ENCODE results near the gene KIF3C.

Gene KIF3C

GRCh38 chr2:26008095-26008494 lies 25.8 kb upstream of the KIF3C start:
- no peak for TF ChIP-seq ZNF530 (tag by site-specific recombination; IDR thresholded peaks at IDR 0.05; ENCODE audit: low read depth)
- no peak for TF ChIP-seq ZNF140 (tag by site-specific recombination; IDR thresholded peaks at IDR 0.05)
- no peak for TF ChIP-seq ZNF768 (tag by site-specific recombination; IDR thresholded peaks at IDR 0.05)
- 0 out of 2 replicates have a peak, but pooled peaks have one; percentile 17 for TF ChIP-seq ZNF121 (tag by site-specific recombination; IDR thresholded peaks at IDR 0.05)
- no peak for TF ChIP-seq SCRT1 (tag by site-specific recombination; IDR thresholded peaks at IDR 0.05; ENCODE audit: borderline replicate concordance)
- no peak for TF ChIP-seq ZNF398 (tag by site-specific recombination; IDR thresholded peaks at IDR 0.05)
- Histone ChIP-seq H3K9me3 (ENCODE audit: control insufficient read depth, insufficient read depth, low read depth, low read length) (no peaks in the 10 kb centered on the region), H3K4me3 (ENCODE audit: low read depth, low read length) (no peak overlapping the region), H3K4me1 (ENCODE audit: control insufficient read depth, insufficient read depth, low read length) (peaks cover 4% of the 10 kb centered on the region), H3K36me3 (ENCODE audit: control insufficient read depth in 2 of 2, insufficient read depth in 1 of 2, low read length in 2 of 2) (no peaks in the 10 kb centered on the region), H3K27ac (ENCODE audit: extremely low read depth, low read depth, low read length) (no peak overlapping the region)
- POLR2A ChIA-PET, result no interaction called here
- CTCF ChIA-PET, result interaction anchor here (0.6 to 0.9 kb wide), 2 partner anchors 57 to 220 kb away, joined by 3 read pairs; no protein-coding TSS in a partner anchor

- Histone ChIP-seq H3K9me3 (ENCODE audit: control insufficient read depth, insufficient read depth, low read depth, low read length) (no peaks in the 10 kb centered on the region), H3K36me3 (ENCODE audit: control insufficient read depth in 2 of 2, insufficient read depth in 1 of 2, low read length in 2 of 2) (no peaks in the 10 kb centered on the region), H3K27ac (ENCODE audit: extremely low read depth, low read depth, low read length) (no peak overlapping the region), H3K4me3 (ENCODE audit: low read depth, low read length) (no peak overlapping the region), H3K4me1 (ENCODE audit: control insufficient read depth, insufficient read depth, low read length) (no peaks in the 10 kb centered on the region)
- TF ChIP-seq ZNF394 (tag by site-specific recombination; IDR thresholded peaks at IDR 0.05; ENCODE audit: borderline replicate concordance), result no peak
- TF ChIP-seq ZNF366 (tag by site-specific recombination; conservative IDR thresholded peaks at IDR 0.05), result no peak
- no peak for TF ChIP-seq ZNF707 (tag by site-specific recombination; IDR thresholded peaks at IDR 0.05)
- TF ChIP-seq ZNF416 (tag by site-specific recombination; IDR thresholded peaks at IDR 0.05), result no peak
- no peak for TF ChIP-seq AEBP2 (tag by site-specific recombination; IDR thresholded peaks at IDR 0.05; ENCODE audit: borderline replicate concordance)
- TF ChIP-seq ZNF362 (tag by site-specific recombination; IDR thresholded peaks at IDR 0.05), result no peak
- no peak for TF ChIP-seq ZNF248 (tag by site-specific recombination; IDR thresholded peaks at IDR 0.05)
- no peak for TF ChIP-seq ZNF221 (tag by site-specific recombination; IDR thresholded peaks at IDR 0.05; ENCODE audit: borderline replicate concordance)
- no peak for TF ChIP-seq PRDM2 (tag by site-specific recombination; IDR thresholded peaks at IDR 0.05; ENCODE audit: borderline replicate concordance)
- TF ChIP-seq ZNF777 (tag by site-specific recombination; IDR thresholded peaks at IDR 0.05; ENCODE audit: borderline replicate concordance), result no peak
- no peak for TF ChIP-seq BCL6B (tag by site-specific recombination; IDR thresholded peaks at IDR 0.05)
- no peak for TF ChIP-seq ZSCAN18 (tag by site-specific recombination; IDR thresholded peaks at IDR 0.05)
- ChIA-PET POLR2A (no interaction called here), CTCF (interaction anchor here (0.8 kb wide), 1 partner anchor 142 kb away, joined by 3 read pairs; no protein-coding TSS in a partner anchor)
These were observed 20.5 kb upstream of the KIF3C start for GRCh38 chr2:26002632-26003310.

Data from HEK293 (cell line).